HepG2 (cell line): ENCODE data around the gene KCTD15. TPM values are rescaled to one million over a fixed set of nuclear protein-coding genes. Genes with fewer than 3 reads are reported as not detected.
A peak's percentile ranks its signal among the peaks of the same experiment; 100 is the strongest.

ENCODE experiments used
- FOXP4 ChIP-seq: sonication (generic); formaldehyde crosslinking; IDR thresholded peaks from 2 replicates; pipeline ENCODE4 v1.4.0; 2020; ENCODE audit warnings: missing genetic modification reagents
- HNF4A ChIP-seq: sonication (generic); formaldehyde crosslinking; IDR thresholded peaks from 2 replicates; pipeline ENCODE4 v1.4.0; 2020; ENCODE audit warnings: missing genetic modification reagents
- NFIC ChIP-seq: IDR thresholded peaks from 2 replicates; pipeline ENCODE4 v1.6.1; 2012; ENCODE audit warnings: mild to moderate bottlenecking, low read length, inconsistent platforms
- SMAD1 ChIP-seq: sonication (generic); formaldehyde crosslinking; IDR thresholded peaks from 2 replicates; pipeline ENCODE4 v1.4.0; 2020; ENCODE audit warnings: missing genetic modification reagents, low read depth, mild to moderate bottlenecking, borderline replicate concordance
- TRAFD1 ChIP-seq: sonication (generic); formaldehyde crosslinking; IDR thresholded peaks from 2 replicates; pipeline ENCODE4 v1.5.1; 2020; ENCODE audit warnings: missing genetic modification reagents, mild to moderate bottlenecking, borderline replicate concordance
- YEATS2 ChIP-seq: sonication (generic); formaldehyde crosslinking; IDR thresholded peaks from 2 replicates; pipeline ENCODE4 v1.4.0; 2020; ENCODE audit warnings: missing genetic modification reagents, borderline replicate concordance
- ZFP82 ChIP-seq: sonication (generic); formaldehyde crosslinking; IDR thresholded peaks from 2 replicates; pipeline ENCODE4 v1.5.1; 2020; ENCODE audit warnings: mild to moderate bottlenecking, missing genetic modification reagents, borderline replicate concordance
- ZMYM4 ChIP-seq: sonication (generic); formaldehyde crosslinking; IDR thresholded peaks from 2 replicates; pipeline ENCODE4 v1.8.1; 2023; ENCODE audit warnings: mild to moderate bottlenecking, missing genetic modification reagents
- ZNF251 ChIP-seq: sonication (generic); formaldehyde crosslinking; IDR thresholded peaks from 2 replicates; pipeline ENCODE4 v1.9.0; 2021; ENCODE audit warnings: mild to moderate bottlenecking, missing genetic modification reagents
- ZNF343 ChIP-seq: sonication (generic); formaldehyde crosslinking; IDR thresholded peaks from 2 replicates; pipeline ENCODE4 v1.4.0; 2020; ENCODE audit warnings: mild to moderate bottlenecking, missing genetic modification reagents
- ZNF570 ChIP-seq: sonication (generic); formaldehyde crosslinking; IDR thresholded peaks from 2 replicates; pipeline ENCODE4 v1.4.0; 2020; ENCODE audit warnings: mild to moderate bottlenecking, missing genetic modification reagents, borderline replicate concordance
- ZNF660 ChIP-seq: sonication (generic); formaldehyde crosslinking; IDR thresholded peaks from 2 replicates; pipeline ENCODE4 v1.5.1; 2020; ENCODE audit warnings: mild to moderate bottlenecking, low read depth, missing genetic modification reagents, borderline replicate concordance
- ZSCAN9 ChIP-seq: IDR thresholded peaks from 2 replicates; pipeline ENCODE4 v1.6.1; 2016; ENCODE audit warnings: borderline replicate concordance
- polyA plus RNA-seq, 8 experiments: library from polyadenylated mRNA; depleted of rRNA in 3 of 8; stranded (reverse) in 7 of 8; unstranded in 1 of 8; fragments of >200 nt; fragmentation: Illumina TruSeq in 4 of 8; extraction: Trizol in 4 of 8; gene quantifications; 2 replicates each; pipeline versions ENCODE4 v1.2.1 to v1.2.3, GENCODE V29; 2011 to 2016; ENCODE audit warnings: low read depth in 4 of 8, missing spikeins in 1 of 8, mixed read lengths in 1 of 8; ENCODE audit not compliant: insufficient read depth in 1 of 8
- total RNA-seq, 5 experiments: library from RNA; depleted of rRNA; stranded (reverse); fragments of >200 nt; fragmentation: Illumina TruSeq; extraction: Trizol; gene quantifications; 2 replicates each; pipeline ENCODE4 v1.2.3, GENCODE V29; 2016; ENCODE audit warnings: low read depth in 1 of 5
- TF ChIP-seq, protein P1 (sequence below): sonication (generic); formaldehyde crosslinking; IDR thresholded peaks from 2 replicates; pipeline ENCODE4 v1.4.0; 2020; ENCODE audit warnings: mild to moderate bottlenecking, low read depth, missing genetic modification reagents
- TF ChIP-seq, protein P2 (sequence below): sonication (generic); formaldehyde crosslinking; IDR thresholded peaks from 2 replicates; pipeline ENCODE4 v1.4.0; 2020; ENCODE audit warnings: mild to moderate bottlenecking, missing genetic modification reagents
- TF ChIP-seq, protein P3 (sequence below): IDR thresholded peaks from 2 replicates; pipeline ENCODE4 v1.6.1; 2016; ENCODE audit warnings: missing compliant biosample characterization, missing genetic modification reagents, borderline replicate concordance

Gene KCTD15
- total and polyA plus RNA-seq, 2 of the 13 experiments (the other 11 are each of a cell fraction or from before 2014, with no cell fraction given): 13.2 to 16.7 TPM

DNA sequence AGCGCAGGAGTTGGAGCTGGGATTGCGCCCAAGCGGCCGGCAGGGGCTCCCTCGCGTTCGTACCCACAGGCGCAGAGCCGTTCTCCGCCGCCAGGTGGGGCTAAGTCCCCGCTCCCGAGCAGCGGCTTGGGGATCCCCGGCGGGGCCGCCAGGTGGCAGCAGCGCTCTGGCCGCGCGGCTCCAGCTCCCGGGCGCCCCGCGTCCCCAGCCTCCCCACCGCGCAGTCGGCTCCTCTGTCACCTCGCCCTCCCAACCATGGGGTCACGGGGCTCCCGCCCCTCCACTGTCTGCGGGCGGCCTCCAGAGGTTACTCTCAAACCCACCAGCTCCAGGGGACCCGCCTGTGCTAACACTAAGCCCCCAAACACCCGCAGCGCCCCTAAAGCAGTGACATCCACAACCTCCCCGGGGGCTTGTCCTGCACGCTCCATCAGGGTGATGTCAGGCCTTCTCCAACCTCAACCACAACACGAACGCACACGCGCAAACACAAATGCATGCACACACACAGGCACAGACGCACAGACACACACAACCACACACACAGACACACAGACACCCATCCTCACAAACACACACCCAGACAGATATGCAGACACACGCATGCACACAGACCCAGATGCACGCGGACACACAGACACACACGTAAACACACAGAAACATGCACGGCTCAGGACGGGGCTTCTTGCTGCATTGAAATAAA lies 18.4 kb upstream of the KCTD15 start (continued):
- TF ChIP-seq, protein P1, sequence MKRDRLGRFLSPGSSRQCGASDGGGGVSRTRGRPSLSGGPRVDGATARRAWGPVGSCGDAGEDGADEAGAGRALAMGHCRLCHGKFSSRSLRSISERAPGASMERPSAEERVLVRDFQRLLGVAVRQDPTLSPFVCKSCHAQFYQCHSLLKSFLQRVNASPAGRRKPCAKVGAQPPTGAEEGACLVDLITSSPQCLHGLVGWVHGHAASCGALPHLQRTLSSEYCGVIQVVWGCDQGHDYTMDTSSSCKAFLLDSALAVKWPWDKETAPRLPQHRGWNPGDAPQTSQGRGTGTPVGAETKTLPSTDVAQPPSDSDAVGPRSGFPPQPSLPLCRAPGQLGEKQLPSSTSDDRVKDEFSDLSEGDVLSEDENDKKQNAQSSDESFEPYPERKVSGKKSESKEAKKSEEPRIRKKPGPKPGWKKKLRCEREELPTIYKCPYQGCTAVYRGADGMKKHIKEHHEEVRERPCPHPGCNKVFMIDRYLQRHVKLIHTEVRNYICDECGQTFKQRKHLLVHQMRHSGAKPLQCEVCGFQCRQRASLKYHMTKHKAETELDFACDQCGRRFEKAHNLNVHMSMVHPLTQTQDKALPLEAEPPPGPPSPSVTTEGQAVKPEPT (CRISPR knock-in tag): no peak
- TF ChIP-seq SMAD1 (CRISPR knock-in tag) (0 out of 2 replicates have a peak, but pooled peaks have one; percentile 33), ZNF570 (CRISPR knock-in tag) (no peak), HNF4A (CRISPR knock-in tag) (no peak), ZSCAN9 (CRISPR knock-in tag) (no peak), ZNF343 (CRISPR knock-in tag) (no peak), ZNF251 (CRISPR knock-in tag) (no peak), ZNF660 (CRISPR knock-in tag) (no peak), ZMYM4 (CRISPR knock-in tag) (peak; percentile 87), NFIC (no peak), ZFP82 (no peak), YEATS2 (CRISPR knock-in tag) (peak; percentile 20; the same call in 1 of the 2 replicates), TRAFD1 (CRISPR knock-in tag) (no peak), FOXP4 (no peak)
- TF ChIP-seq, protein P2, sequence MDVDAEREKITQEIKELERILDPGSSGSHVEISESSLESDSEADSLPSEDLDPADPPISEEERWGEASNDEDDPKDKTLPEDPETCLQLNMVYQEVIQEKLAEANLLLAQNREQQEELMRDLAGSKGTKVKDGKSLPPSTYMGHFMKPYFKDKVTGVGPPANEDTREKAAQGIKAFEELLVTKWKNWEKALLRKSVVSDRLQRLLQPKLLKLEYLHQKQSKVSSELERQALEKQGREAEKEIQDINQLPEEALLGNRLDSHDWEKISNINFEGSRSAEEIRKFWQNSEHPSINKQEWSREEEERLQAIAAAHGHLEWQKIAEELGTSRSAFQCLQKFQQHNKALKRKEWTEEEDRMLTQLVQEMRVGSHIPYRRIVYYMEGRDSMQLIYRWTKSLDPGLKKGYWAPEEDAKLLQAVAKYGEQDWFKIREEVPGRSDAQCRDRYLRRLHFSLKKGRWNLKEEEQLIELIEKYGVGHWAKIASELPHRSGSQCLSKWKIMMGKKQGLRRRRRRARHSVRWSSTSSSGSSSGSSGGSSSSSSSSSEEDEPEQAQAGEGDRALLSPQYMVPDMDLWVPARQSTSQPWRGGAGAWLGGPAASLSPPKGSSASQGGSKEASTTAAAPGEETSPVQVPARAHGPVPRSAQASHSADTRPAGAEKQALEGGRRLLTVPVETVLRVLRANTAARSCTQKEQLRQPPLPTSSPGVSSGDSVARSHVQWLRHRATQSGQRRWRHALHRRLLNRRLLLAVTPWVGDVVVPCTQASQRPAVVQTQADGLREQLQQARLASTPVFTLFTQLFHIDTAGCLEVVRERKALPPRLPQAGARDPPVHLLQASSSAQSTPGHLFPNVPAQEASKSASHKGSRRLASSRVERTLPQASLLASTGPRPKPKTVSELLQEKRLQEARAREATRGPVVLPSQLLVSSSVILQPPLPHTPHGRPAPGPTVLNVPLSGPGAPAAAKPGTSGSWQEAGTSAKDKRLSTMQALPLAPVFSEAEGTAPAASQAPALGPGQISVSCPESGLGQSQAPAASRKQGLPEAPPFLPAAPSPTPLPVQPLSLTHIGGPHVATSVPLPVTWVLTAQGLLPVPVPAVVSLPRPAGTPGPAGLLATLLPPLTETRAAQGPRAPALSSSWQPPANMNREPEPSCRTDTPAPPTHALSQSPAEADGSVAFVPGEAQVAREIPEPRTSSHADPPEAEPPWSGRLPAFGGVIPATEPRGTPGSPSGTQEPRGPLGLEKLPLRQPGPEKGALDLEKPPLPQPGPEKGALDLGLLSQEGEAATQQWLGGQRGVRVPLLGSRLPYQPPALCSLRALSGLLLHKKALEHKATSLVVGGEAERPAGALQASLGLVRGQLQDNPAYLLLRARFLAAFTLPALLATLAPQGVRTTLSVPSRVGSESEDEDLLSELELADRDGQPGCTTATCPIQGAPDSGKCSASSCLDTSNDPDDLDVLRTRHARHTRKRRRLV (CRISPR knock-in tag): no peak
- TF ChIP-seq, protein P3, sequence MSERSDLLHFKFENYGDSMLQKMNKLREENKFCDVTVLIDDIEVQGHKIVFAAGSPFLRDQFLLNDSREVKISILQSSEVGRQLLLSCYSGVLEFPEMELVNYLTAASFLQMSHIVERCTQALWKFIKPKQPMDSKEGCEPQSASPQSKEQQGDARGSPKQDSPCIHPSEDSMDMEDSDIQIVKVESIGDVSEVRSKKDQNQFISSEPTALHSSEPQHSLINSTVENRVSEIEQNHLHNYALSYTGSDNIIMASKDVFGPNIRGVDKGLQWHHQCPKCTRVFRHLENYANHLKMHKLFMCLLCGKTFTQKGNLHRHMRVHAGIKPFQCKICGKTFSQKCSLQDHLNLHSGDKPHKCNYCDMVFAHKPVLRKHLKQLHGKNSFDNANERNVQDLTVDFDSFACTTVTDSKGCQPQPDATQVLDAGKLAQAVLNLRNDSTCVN (CRISPR knock-in tag): peak; percentile 42; the same call in 1 of the 2 replicates
